ENCODE data around the gene CYTH3. TPM values are rescaled to one million over a fixed set of nuclear protein-coding genes. Genes with fewer than 3 reads are reported as not detected.
"Not testable (repeated sequence)": the region's sequence is repeated elsewhere in the genome, so short reads cannot be mapped to it uniquely, and the experiment has no call there.

CYTH3 gene
- total RNA-seq, 4 donors from 2014 or later: 14.6 to 47.4 (median 22.8) TPM

GRCh38 chr7:6202117-6202516 is 70.3 kb downstream of the CYTH3 start:
- no peak overlapping the region for H3K4me3 ChIP-seq
- no peaks in the 10 kb centered on the region for H3K4me1 ChIP-seq
- DNase-seq: no peak
- H3K27me3 ChIP-seq: no peaks in the 10 kb centered on the region
- H3K27ac ChIP-seq: no peak overlapping the region
- no peaks in the 10 kb centered on the region for H3K9me3 ChIP-seq
- intact Hi-C loops (cut with DNase I; ENCODE audit: low total_unique reads): no loop called here
- TF ChIP-seq CTCF (IDR thresholded peaks at IDR 0.05) (no peak), POLR2A (IDR thresholded peaks at IDR 0.05) (no peak)
- no peaks in the 10 kb centered on the region for H3K36me3 ChIP-seq

GRCh38 chr7:6200971-6201370 is 71.5 kb downstream of the CYTH3 start:
- intact Hi-C loops (cut with DNase I; ENCODE audit: low total_unique reads): no loop called here
- Histone ChIP-seq H3K4me1 (no peaks in the 10 kb centered on the region), H3K27me3 (no peaks in the 10 kb centered on the region), H3K4me3 (no peak overlapping the region), H3K9me3 (no peaks in the 10 kb centered on the region), H3K36me3 (no peaks in the 10 kb centered on the region), H3K27ac (no peak overlapping the region)
- no peak for DNase-seq
- TF ChIP-seq CTCF (IDR thresholded peaks at IDR 0.05): no peak
- no peak for TF ChIP-seq POLR2A (IDR thresholded peaks at IDR 0.05)

GRCh38 chr7:6198689-6199595 is 73.5 kb downstream of the CYTH3 start:
- Histone ChIP-seq H3K4me1 (no peaks in the 10 kb centered on the region), H3K36me3 (no peaks in the 10 kb centered on the region), H3K4me3 (no peak overlapping the region), H3K9me3 (no peaks in the 10 kb centered on the region), H3K27me3 (no peaks in the 10 kb centered on the region), H3K27ac (no peak overlapping the region)
- no peak for DNase-seq
- TF ChIP-seq POLR2A (IDR thresholded peaks at IDR 0.05) (no peak), CTCF (IDR thresholded peaks at IDR 0.05) (no peak)
- intact Hi-C loops (cut with DNase I; ENCODE audit: low total_unique reads): no loop called here

- Histone ChIP-seq H3K4me3 (no peak overlapping the region), H3K9me3 (no peaks in the 10 kb centered on the region), H3K4me1 (no peaks in the 10 kb centered on the region), H3K27me3 (no peaks in the 10 kb centered on the region), H3K27ac (no peak overlapping the region), H3K36me3 (no peaks in the 10 kb centered on the region)
- intact Hi-C loops (cut with DNase I; ENCODE audit: low total_unique reads): no loop called here
- TF ChIP-seq POLR2A (IDR thresholded peaks at IDR 0.05) (no peak), CTCF (IDR thresholded peaks at IDR 0.05) (no peak)
- no peak for DNase-seq
These were observed 74.4 kb downstream of the CYTH3 start for GRCh38 chr7:6197801-6198551.

GRCh38 chr7:6193709-6194108 is 78.7 kb downstream of the CYTH3 start:
- intact Hi-C loops (cut with DNase I; ENCODE audit: low total_unique reads): no loop called here

GRCh38 chr7:6190563-6190962 is 81.9 kb downstream of the CYTH3 start:
- H3K4me1 ChIP-seq; H3K27ac ChIP-seq; H3K36me3 ChIP-seq; intact Hi-C loops (cut with DNase I; ENCODE audit: low total_unique reads); H3K9me3 ChIP-seq; H3K27me3 ChIP-seq; DNase-seq; H3K4me3 ChIP-seq: not testable (repeated sequence)

More at GRCh38 chr7:6193709-6194108, 78.7 kb downstream of the CYTH3 start:
- no peaks in the 10 kb centered on the region for H3K36me3 ChIP-seq
- no peaks in the 10 kb centered on the region for H3K4me1 ChIP-seq
- H3K27me3 ChIP-seq: no peaks in the 10 kb centered on the region
- no peak for DNase-seq
- no peaks in the 10 kb centered on the region for H3K9me3 ChIP-seq
- no peak overlapping the region for H3K4me3 ChIP-seq
- H3K27ac ChIP-seq: no peak overlapping the region
- TF ChIP-seq CTCF (IDR thresholded peaks at IDR 0.05): no peak
- no peak for TF ChIP-seq POLR2A (IDR thresholded peaks at IDR 0.05)
